A549 (cell line): ENCODE data around the gene HIGD1C.

Source experiments
- CHD4 ChIP-seq: fragments of 200-600 bp; sonication (generic); IDR thresholded peaks from 2 replicates; pipeline ENCODE4 v1.6.1; 2016; ENCODE audit warnings: antibody characterized with exemption, mild to moderate bottlenecking, borderline replicate concordance
- ESRRA ChIP-seq: fragments of 150-350 bp; IDR thresholded peaks from 2 replicates; pipeline ENCODE4 v1.6.1; 2014; ENCODE audit warnings: mild to moderate bottlenecking, low read length, borderline replicate concordance
- HMGXB4 ChIP-seq: fragments of 250-450 bp; sonication (Bioruptor Pico); IDR thresholded peaks from 2 replicates; pipeline ENCODE4 v1.5.0; 2021; ENCODE audit warnings: mild to moderate bottlenecking, moderate library complexity, borderline replicate concordance
- HOXB13 ChIP-seq: fragments of 250-450 bp; sonication (Bioruptor Pico); IDR thresholded peaks from 2 replicates; pipeline ENCODE4 v1.5.0; 2020; ENCODE audit warnings: low read depth, mild to moderate bottlenecking, moderate library complexity
- JUN ChIP-seq, 2 experiments: fragments of >200 bp; sonication (Bioruptor Twin); formaldehyde crosslinking; IDR thresholded peaks; 2 replicates in 1 of 2; 3 replicates in 1 of 2; pipeline ENCODE4 v1.6.1; 2016 to 2017
- POLR2A ChIP-seq: IDR thresholded peaks from 2 replicates; pipeline ENCODE4 v1.6.1; 2012; ENCODE audit warnings: mild to moderate bottlenecking, low read length
- TP53 ChIP-seq: fragments of 250-450 bp; sonication (Bioruptor Pico); IDR thresholded peaks from 2 replicates; pipeline ENCODE4 v1.5.0; 2021; ENCODE audit warnings: mild to moderate bottlenecking, moderate library complexity
- USF2 ChIP-seq: fragments of 450-650 bp; IDR thresholded peaks from 2 replicates; pipeline ENCODE4 v1.6.1; 2014; ENCODE audit warnings: antibody characterized with exemption
- ZC3H11A ChIP-seq: fragments of 450-650 bp; IDR thresholded peaks from 2 replicates; pipeline ENCODE4 v1.6.1; 2014; ENCODE audit warnings: antibody characterized with exemption, mild to moderate bottlenecking
- TF ChIP-seq, protein P1 (sequence below): fragments of >200 bp; sonication (Bioruptor Twin); formaldehyde crosslinking; IDR thresholded peaks from 3 replicates; pipeline ENCODE4 v1.5.1; 2016
- TF ChIP-seq, protein P2 (sequence below): fragments of 200-600 bp; sonication (generic); IDR thresholded peaks from 2 replicates; pipeline ENCODE4 v1.6.1; 2016; ENCODE audit warnings: antibody characterized with exemption, mild to moderate bottlenecking, moderate library complexity

DNA sequence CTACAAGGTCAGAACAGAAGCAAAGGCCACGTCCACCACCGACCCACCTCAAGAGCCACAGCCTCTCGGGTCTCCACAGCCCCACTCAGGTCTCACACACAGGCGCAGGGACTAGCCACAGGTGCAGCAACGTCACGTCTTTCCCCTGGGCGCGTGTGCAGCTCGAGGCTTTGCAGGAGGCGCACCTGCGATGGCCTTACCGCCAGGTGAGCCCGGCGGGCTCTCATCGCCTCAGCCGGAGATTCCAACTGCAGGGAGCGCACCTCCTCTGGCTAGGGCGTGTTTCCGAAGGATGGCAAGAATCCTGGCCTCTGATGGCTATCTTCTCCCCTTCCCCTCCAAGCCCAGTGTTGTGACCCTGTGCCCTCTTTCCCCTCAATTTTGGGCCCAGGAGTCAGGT, at the start of gene HIGD1C:
- TF ChIP-seq, protein P1, sequence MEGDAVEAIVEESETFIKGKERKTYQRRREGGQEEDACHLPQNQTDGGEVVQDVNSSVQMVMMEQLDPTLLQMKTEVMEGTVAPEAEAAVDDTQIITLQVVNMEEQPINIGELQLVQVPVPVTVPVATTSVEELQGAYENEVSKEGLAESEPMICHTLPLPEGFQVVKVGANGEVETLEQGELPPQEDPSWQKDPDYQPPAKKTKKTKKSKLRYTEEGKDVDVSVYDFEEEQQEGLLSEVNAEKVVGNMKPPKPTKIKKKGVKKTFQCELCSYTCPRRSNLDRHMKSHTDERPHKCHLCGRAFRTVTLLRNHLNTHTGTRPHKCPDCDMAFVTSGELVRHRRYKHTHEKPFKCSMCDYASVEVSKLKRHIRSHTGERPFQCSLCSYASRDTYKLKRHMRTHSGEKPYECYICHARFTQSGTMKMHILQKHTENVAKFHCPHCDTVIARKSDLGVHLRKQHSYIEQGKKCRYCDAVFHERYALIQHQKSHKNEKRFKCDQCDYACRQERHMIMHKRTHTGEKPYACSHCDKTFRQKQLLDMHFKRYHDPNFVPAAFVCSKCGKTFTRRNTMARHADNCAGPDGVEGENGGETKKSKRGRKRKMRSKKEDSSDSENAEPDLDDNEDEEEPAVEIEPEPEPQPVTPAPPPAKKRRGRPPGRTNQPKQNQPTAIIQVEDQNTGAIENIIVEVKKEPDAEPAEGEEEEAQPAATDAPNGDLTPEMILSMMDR: no peak
- TF ChIP-seq POLR2A: no peak
- TF ChIP-seq, protein P2, sequence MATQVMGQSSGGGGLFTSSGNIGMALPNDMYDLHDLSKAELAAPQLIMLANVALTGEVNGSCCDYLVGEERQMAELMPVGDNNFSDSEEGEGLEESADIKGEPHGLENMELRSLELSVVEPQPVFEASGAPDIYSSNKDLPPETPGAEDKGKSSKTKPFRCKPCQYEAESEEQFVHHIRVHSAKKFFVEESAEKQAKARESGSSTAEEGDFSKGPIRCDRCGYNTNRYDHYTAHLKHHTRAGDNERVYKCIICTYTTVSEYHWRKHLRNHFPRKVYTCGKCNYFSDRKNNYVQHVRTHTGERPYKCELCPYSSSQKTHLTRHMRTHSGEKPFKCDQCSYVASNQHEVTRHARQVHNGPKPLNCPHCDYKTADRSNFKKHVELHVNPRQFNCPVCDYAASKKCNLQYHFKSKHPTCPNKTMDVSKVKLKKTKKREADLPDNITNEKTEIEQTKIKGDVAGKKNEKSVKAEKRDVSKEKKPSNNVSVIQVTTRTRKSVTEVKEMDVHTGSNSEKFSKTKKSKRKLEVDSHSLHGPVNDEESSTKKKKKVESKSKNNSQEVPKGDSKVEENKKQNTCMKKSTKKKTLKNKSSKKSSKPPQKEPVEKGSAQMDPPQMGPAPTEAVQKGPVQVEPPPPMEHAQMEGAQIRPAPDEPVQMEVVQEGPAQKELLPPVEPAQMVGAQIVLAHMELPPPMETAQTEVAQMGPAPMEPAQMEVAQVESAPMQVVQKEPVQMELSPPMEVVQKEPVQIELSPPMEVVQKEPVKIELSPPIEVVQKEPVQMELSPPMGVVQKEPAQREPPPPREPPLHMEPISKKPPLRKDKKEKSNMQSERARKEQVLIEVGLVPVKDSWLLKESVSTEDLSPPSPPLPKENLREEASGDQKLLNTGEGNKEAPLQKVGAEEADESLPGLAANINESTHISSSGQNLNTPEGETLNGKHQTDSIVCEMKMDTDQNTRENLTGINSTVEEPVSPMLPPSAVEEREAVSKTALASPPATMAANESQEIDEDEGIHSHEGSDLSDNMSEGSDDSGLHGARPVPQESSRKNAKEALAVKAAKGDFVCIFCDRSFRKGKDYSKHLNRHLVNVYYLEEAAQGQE: no peak
- no peak for TF ChIP-seq TP53
- no peak for TF ChIP-seq HMGXB4 (CRISPR knock-in tag)
- no peak for TF ChIP-seq USF2
- TF ChIP-seq CHD4: no peak
- TF ChIP-seq ZC3H11A: no peak
- no peak for TF ChIP-seq JUN (IDR thresholded peaks at IDR 0.05)
- no peak for TF ChIP-seq ESRRA
- no peak for TF ChIP-seq HOXB13
